ENCODE data around the gene MRPL39. TPM values are rescaled to one million over a fixed set of nuclear protein-coding genes. Genes with fewer than 3 reads are reported as not detected.

Gene MRPL39
- total and polyA plus RNA-seq, 4 donors, result 19.2 to 35.7 (median 24.4) TPM

DNA sequence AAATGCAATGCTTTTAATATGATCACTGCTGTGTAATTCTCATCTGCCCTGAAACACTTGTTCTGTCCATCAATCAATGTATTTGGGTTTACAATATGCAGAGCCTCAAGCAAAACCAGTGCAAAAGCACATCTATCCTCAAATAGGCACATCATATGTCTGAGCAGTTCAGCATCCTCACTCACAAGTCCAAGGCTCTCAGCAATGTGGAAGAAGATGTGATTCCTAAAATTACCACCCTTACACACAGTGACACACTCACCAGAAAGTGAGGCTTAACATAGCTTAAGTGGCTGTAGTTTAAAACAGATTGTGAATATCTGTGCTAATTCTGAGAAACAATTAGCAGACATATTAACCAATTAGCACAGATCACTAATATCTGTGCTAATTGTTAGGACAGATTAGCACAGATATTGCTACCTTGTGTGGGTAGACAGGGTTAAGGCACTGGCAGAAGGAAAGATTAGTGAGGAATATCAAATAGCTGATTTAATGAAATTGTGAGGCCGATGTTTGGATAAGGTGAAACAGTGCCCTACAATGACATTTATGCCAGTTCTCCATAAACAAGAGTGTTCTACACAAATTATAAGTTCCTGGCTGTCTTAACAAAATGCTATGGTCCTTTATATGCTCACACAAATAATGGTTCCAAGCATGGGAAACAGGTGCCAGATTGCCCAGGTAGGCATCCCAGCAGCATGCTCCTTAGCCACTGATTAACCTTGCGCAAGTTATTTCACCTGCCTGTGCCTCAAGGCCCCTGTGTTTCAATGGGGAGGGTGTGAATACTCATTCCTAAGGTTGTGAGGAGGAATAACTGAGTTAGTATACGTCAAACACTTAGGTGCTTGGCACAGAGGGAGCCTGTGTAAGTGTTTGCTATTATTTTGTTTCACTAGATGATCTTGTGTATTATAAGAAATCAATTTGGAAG, 41.7 kb downstream of the MRPL39 start:
- no peak overlapping the region for H3K9ac ChIP-seq (ENCODE audit: low read depth in 1 of 2, low read length in 2 of 2)
- H3K27me3 ChIP-seq (ENCODE audit: control insufficient read depth in 4 of 4, insufficient read depth in 4 of 4, low read length in 3 of 4), result no peaks in the 10 kb centered on the region
- H3K4me3 ChIP-seq (ENCODE audit: low read depth in 1 of 3, low read length in 3 of 3), result no peak overlapping the region
- H3K27ac ChIP-seq (ENCODE audit: low read depth in 1 of 2, low read length in 2 of 2), result no peak overlapping the region
- TF ChIP-seq FOXA1 (IDR thresholded peaks at IDR 0.05), result no peak
- TF ChIP-seq, protein P1, sequence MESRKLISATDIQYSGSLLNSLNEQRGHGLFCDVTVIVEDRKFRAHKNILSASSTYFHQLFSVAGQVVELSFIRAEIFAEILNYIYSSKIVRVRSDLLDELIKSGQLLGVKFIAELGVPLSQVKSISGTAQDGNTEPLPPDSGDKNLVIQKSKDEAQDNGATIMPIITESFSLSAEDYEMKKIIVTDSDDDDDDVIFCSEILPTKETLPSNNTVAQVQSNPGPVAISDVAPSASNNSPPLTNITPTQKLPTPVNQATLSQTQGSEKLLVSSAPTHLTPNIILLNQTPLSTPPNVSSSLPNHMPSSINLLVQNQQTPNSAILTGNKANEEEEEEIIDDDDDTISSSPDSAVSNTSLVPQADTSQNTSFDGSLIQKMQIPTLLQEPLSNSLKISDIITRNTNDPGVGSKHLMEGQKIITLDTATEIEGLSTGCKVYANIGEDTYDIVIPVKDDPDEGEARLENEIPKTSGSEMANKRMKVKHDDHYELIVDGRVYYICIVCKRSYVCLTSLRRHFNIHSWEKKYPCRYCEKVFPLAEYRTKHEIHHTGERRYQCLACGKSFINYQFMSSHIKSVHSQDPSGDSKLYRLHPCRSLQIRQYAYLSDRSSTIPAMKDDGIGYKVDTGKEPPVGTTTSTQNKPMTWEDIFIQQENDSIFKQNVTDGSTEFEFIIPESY (IDR thresholded peaks at IDR 0.05), result no peak
- TF ChIP-seq SP1 (IDR thresholded peaks at IDR 0.05), result no peak
- no peaks in the 10 kb centered on the region for H3K36me3 ChIP-seq (ENCODE audit: control insufficient read depth in 4 of 4, insufficient read depth in 3 of 4, low read depth in 1 of 4, low read length in 3 of 4)
- 91% methylated on average over 3 of the region's 3 CpGs for WGBS
- H3K4me1 ChIP-seq (ENCODE audit: control insufficient read depth in 4 of 4, insufficient read depth in 4 of 4, low read length in 3 of 4), result peaks cover 0 to 6% (median 2%) of the 10 kb centered on the region in 4 donors
- no peaks in the 10 kb centered on the region for H3K9me3 ChIP-seq (ENCODE audit: control insufficient read depth in 4 of 4, low read length in 3 of 4)
- DNase-seq (ENCODE audit: low spot score), result no peak

DNA sequence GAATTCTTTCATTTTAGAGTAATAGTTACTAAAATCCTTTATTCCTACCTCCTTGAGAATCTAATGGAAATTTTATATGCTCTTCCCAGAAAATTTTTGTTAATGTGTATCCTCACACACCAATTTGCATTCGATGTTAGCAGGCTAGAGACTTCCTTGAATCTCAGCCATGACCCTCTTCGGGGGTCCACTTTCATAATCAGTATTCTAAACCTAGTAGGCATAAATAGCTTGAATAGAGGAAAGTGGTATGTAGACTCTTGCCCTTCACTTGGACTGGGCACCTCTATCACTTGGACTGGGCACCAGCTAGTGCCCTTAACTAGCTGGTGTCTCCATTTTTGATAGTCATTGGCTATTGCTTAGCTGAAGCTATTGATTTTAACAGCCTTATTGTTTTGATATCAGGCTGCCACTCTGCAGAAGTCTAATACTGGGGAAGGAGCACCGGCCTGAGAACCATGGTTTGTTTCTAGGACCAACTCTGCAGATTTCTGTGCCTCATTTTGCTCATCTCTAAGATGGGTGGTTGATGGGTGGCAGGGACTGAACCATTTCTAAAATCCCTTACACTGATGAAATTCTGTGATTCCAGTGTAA, 42.8 kb downstream of the MRPL39 start:
- TF ChIP-seq, protein P2, sequence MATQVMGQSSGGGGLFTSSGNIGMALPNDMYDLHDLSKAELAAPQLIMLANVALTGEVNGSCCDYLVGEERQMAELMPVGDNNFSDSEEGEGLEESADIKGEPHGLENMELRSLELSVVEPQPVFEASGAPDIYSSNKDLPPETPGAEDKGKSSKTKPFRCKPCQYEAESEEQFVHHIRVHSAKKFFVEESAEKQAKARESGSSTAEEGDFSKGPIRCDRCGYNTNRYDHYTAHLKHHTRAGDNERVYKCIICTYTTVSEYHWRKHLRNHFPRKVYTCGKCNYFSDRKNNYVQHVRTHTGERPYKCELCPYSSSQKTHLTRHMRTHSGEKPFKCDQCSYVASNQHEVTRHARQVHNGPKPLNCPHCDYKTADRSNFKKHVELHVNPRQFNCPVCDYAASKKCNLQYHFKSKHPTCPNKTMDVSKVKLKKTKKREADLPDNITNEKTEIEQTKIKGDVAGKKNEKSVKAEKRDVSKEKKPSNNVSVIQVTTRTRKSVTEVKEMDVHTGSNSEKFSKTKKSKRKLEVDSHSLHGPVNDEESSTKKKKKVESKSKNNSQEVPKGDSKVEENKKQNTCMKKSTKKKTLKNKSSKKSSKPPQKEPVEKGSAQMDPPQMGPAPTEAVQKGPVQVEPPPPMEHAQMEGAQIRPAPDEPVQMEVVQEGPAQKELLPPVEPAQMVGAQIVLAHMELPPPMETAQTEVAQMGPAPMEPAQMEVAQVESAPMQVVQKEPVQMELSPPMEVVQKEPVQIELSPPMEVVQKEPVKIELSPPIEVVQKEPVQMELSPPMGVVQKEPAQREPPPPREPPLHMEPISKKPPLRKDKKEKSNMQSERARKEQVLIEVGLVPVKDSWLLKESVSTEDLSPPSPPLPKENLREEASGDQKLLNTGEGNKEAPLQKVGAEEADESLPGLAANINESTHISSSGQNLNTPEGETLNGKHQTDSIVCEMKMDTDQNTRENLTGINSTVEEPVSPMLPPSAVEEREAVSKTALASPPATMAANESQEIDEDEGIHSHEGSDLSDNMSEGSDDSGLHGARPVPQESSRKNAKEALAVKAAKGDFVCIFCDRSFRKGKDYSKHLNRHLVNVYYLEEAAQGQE (IDR thresholded peaks at IDR 0.05), result no peak
- TF ChIP-seq, protein P3, sequence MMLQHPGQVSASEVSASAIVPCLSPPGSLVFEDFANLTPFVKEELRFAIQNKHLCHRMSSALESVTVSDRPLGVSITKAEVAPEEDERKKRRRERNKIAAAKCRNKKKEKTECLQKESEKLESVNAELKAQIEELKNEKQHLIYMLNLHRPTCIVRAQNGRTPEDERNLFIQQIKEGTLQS (IDR thresholded peaks at IDR 0.05), result no peak
- TF ChIP-seq, protein P4, sequence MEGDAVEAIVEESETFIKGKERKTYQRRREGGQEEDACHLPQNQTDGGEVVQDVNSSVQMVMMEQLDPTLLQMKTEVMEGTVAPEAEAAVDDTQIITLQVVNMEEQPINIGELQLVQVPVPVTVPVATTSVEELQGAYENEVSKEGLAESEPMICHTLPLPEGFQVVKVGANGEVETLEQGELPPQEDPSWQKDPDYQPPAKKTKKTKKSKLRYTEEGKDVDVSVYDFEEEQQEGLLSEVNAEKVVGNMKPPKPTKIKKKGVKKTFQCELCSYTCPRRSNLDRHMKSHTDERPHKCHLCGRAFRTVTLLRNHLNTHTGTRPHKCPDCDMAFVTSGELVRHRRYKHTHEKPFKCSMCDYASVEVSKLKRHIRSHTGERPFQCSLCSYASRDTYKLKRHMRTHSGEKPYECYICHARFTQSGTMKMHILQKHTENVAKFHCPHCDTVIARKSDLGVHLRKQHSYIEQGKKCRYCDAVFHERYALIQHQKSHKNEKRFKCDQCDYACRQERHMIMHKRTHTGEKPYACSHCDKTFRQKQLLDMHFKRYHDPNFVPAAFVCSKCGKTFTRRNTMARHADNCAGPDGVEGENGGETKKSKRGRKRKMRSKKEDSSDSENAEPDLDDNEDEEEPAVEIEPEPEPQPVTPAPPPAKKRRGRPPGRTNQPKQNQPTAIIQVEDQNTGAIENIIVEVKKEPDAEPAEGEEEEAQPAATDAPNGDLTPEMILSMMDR (IDR thresholded peaks at IDR 0.05; ENCODE audit: low read depth, low read length, missing input control), result no peak
- no peak for TF ChIP-seq YY1 (IDR thresholded peaks at IDR 0.05)
- no peak for TF ChIP-seq TAF1 (conservative IDR thresholded peaks at IDR 0.05)
- no peak for TF ChIP-seq RXRA (IDR thresholded peaks at IDR 0.05)
- Histone ChIP-seq H3K4me3 (ENCODE audit: low read depth in 1 of 3, low read length in 3 of 3) (no peak overlapping the region), H3K36me3 (ENCODE audit: control insufficient read depth in 4 of 4, insufficient read depth in 3 of 4, low read depth in 1 of 4, low read length in 3 of 4) (no peaks in the 10 kb centered on the region), H3K27me3 (ENCODE audit: control insufficient read depth in 4 of 4, insufficient read depth in 4 of 4, low read length in 3 of 4) (no peaks in the 10 kb centered on the region), H3K9ac (ENCODE audit: low read depth in 1 of 2, low read length in 2 of 2) (no peak overlapping the region), H3K27ac (ENCODE audit: low read depth in 1 of 2, low read length in 2 of 2) (no peak overlapping the region), H3K9me3 (ENCODE audit: control insufficient read depth in 4 of 4, low read length in 3 of 4) (no peaks in the 10 kb centered on the region), H3K4me1 (ENCODE audit: control insufficient read depth in 4 of 4, insufficient read depth in 4 of 4, low read length in 3 of 4) (peaks cover 0 to 6% (median 2%) of the 10 kb centered on the region in 4 donors)
- 91% methylated on average over 3 of the region's 3 CpGs for WGBS
- no peak for DNase-seq (ENCODE audit: low spot score)

Data from liver (tissue), 9 donors.